GM18517 (cell line): ENCODE data around the gene GABRP.
"Not testable (repeated sequence)": the region's sequence is repeated elsewhere in the genome, so short reads cannot be mapped to it uniquely, and the experiment has no call there.

Experiments
- ATAC-seq: cut with Tn5 transposase; IDR thresholded peaks from one replicate; pipeline ENCODE4 v1.9.1; 2021; ENCODE audit warnings: mild to moderate bottlenecking, moderate library complexity; ENCODE audit not compliant: unreplicated experiment

GABRP gene

GRCh38 chr5:170754508-170754907, 29.0 kb upstream of the GABRP start:
- not testable (repeated sequence) for ATAC-seq

- ATAC-seq: no peak
Measured at GRCh38 chr5:170755679-170756456, 27.7 kb upstream of the GABRP start.

GRCh38 chr5:170756691-170757090, 26.8 kb upstream of the GABRP start:
- no peak for ATAC-seq

GRCh38 chr5:170757182-170757601, 26.3 kb upstream of the GABRP start:
- peak; percentile 91 for ATAC-seq

GRCh38 chr5:170757669-170758068, 25.9 kb upstream of the GABRP start:
- no peak for ATAC-seq

- ATAC-seq: no peak
Measured at GRCh38 chr5:170758481-170758880, 25.0 kb upstream of the GABRP start.

- ATAC-seq: no peak
Measured at GRCh38 chr5:170760113-170760512, 23.4 kb upstream of the GABRP start.

GRCh38 chr5:170761048-170761707, 22.3 kb upstream of the GABRP start:
- no peak for ATAC-seq

- no peak for ATAC-seq
Measured at GRCh38 chr5:170761708-170762066, 21.8 kb upstream of the GABRP start.

GRCh38 chr5:170762298-170762697, 21.2 kb upstream of the GABRP start:
- ATAC-seq: not testable (repeated sequence)

GRCh38 chr5:170765868-170766267, 17.7 kb upstream of the GABRP start:
- not testable (repeated sequence) for ATAC-seq

- no peak for ATAC-seq
Measured at GRCh38 chr5:170769246-170769645, 14.3 kb upstream of the GABRP start.

- ATAC-seq: no peak
Measured at GRCh38 chr5:170769898-170770416, 13.6 kb upstream of the GABRP start.

GRCh38 chr5:170771496-170771895, 12.0 kb upstream of the GABRP start:
- ATAC-seq: no peak

- no peak for ATAC-seq
Measured at GRCh38 chr5:170773024-170773985, 10.2 kb upstream of the GABRP start.

- ATAC-seq: no peak
Measured at GRCh38 chr5:170774831-170775230, 8.7 kb upstream of the GABRP start.

- ATAC-seq: no peak
Measured at GRCh38 chr5:170781946-170782345, 1.6 kb upstream of the GABRP start.

- ATAC-seq: no peak
Measured at GRCh38 chr5:170782438-170782837, 1.1 kb upstream of the GABRP start.

GRCh38 chr5:170785416-170785815, 1.9 kb downstream of the GABRP start:
- no peak for ATAC-seq

- no peak for ATAC-seq
Measured at GRCh38 chr5:170787216-170787615, 3.7 kb downstream of the GABRP start.
